HEK293T (cell line): ENCODE results near the gene SCYGR6.
A peak's percentile ranks its signal among the peaks of the same experiment; 100 is the strongest.
"Not testable (repeated sequence)": the region's sequence is repeated elsewhere in the genome, so short reads cannot be mapped to it uniquely, and the experiment has no call there.

Experiments
- CTCF ChIA-PET: fragments of 350-600 bp; formaldehyde crosslinking; extraction: SDS; loops from one replicate; lab custom pipeline; 2021; ENCODE audit warnings: antibody characterized with exemption, inconsistent platforms; lab: Yijun Ruan, JAX
- POLR2A ChIA-PET: fragments of 350-600 bp; formaldehyde crosslinking; extraction: SDS; loops from one replicate; lab custom pipeline; 2020; ENCODE audit warnings: antibody characterized with exemption, inconsistent platforms; lab: Yijun Ruan, JAX
- DNase-seq: peaks from one replicate; pipeline ENCODE4 v3.0.0; 2012; ENCODE audit warnings: mixed read lengths; ENCODE audit errors: extremely low spot score
- ARNT ChIP-seq: fragments of 450-650 bp; IDR thresholded peaks from 2 replicates; pipeline ENCODE4 v1.6.1; 2017; ENCODE audit warnings: mild to moderate bottlenecking
- BHLHE40 ChIP-seq: fragments of 450-650 bp; IDR thresholded peaks from 2 replicates; pipeline ENCODE4 v1.6.1; 2016; ENCODE audit warnings: mild to moderate bottlenecking, moderate library complexity, borderline replicate concordance
- CTBP1 ChIP-seq: fragments of 450-650 bp; IDR thresholded peaks from 2 replicates; pipeline ENCODE4 v1.6.1; 2016; ENCODE audit warnings: borderline replicate concordance
- ELF4 ChIP-seq: fragments of 450-650 bp; IDR thresholded peaks from 2 replicates; pipeline ENCODE4 v1.6.1; 2017; ENCODE audit warnings: antibody characterized with exemption
- FOXA1 ChIP-seq: fragments of 450-650 bp; IDR thresholded peaks from 2 replicates; pipeline ENCODE4 v1.6.1; 2016; ENCODE audit warnings: mild to moderate bottlenecking
- FOXK2 ChIP-seq: fragments of 450-650 bp; IDR thresholded peaks from 2 replicates; pipeline ENCODE4 v1.6.1; 2016; ENCODE audit warnings: mild to moderate bottlenecking
- FOXM1 ChIP-seq: fragments of 450-650 bp; IDR thresholded peaks from 2 replicates; pipeline ENCODE4 v1.6.1; 2017; ENCODE audit warnings: mild to moderate bottlenecking, borderline replicate concordance
- HDGF ChIP-seq: fragments of 450-650 bp; IDR thresholded peaks from 2 replicates; pipeline ENCODE4 v1.6.1; 2017; ENCODE audit warnings: antibody characterized with exemption, borderline replicate concordance
- L3MBTL2 ChIP-seq: fragments of 450-650 bp; conservative IDR thresholded peaks from 2 replicates; pipeline ENCODE4 v1.6.1; 2016; ENCODE audit warnings: mild to moderate bottlenecking
- LEF1 ChIP-seq: fragments of 450-650 bp; IDR thresholded peaks from 2 replicates; pipeline ENCODE4 v1.6.1; 2017; ENCODE audit warnings: mild to moderate bottlenecking, borderline replicate concordance
- NFRKB ChIP-seq: fragments of 450-650 bp; IDR thresholded peaks from 2 replicates; pipeline ENCODE4 v1.6.1; 2016; ENCODE audit warnings: mild to moderate bottlenecking, moderate library complexity
- PKNOX1 ChIP-seq: fragments of 450-650 bp; IDR thresholded peaks from 2 replicates; pipeline ENCODE4 v1.6.1; 2016
- SP1 ChIP-seq: fragments of 450-650 bp; IDR thresholded peaks from 2 replicates; pipeline ENCODE4 v1.6.1; 2017
- SUZ12 ChIP-seq: fragments of 450-650 bp; IDR thresholded peaks from 2 replicates; pipeline ENCODE4 v1.6.1; 2016; ENCODE audit warnings: mild to moderate bottlenecking
- TARDBP ChIP-seq: fragments of 450-650 bp; IDR thresholded peaks from 2 replicates; pipeline ENCODE4 v1.6.1; 2016
- ZNF384 ChIP-seq: fragments of 450-650 bp; IDR thresholded peaks from 2 replicates; pipeline ENCODE4 v1.6.1; 2016

Gene SCYGR6

GRCh38 chr2:227765788-227766372, 41.3 kb upstream of the SCYGR6 start:
- CTCF ChIA-PET, result interaction anchor here (0.6 to 2.7 kb wide), 14 partner anchors 18 to 632 kb away, joined by 3 to 28 read pairs (median 4); no protein-coding TSS in a partner anchor
- DNase-seq, result no peak
- POLR2A ChIA-PET, result interaction anchor here (1.1 kb wide), 1 partner anchor 107 kb away, joined by 3 read pairs; no protein-coding TSS in a partner anchor
- no peak for TF ChIP-seq NFRKB

- TF ChIP-seq SUZ12, result no peak
- TF ChIP-seq BHLHE40, result no peak
- TF ChIP-seq CTBP1, result no peak
- no peak for TF ChIP-seq LEF1
- TF ChIP-seq HDGF, result no peak
- no peak for TF ChIP-seq SP1
- TF ChIP-seq L3MBTL2, result no peak
- TF ChIP-seq ARNT, result no peak
- no peak for TF ChIP-seq FOXA1
- no peak for TF ChIP-seq ELF4
- TF ChIP-seq PKNOX1, result no peak
- no peak for TF ChIP-seq NFRKB
- POLR2A ChIA-PET, result no interaction called here
- no peak for DNase-seq
- CTCF ChIA-PET, result interaction anchor here (0.7 to 3.3 kb wide), 2 partner anchors 104 to 630 kb away, joined by 3 to 14 read pairs; no protein-coding TSS in a partner anchor
Measured at GRCh38 chr2:227761740-227762476, 37.4 kb upstream of the SCYGR6 start.

- no peak for DNase-seq
- POLR2A ChIA-PET, result no interaction called here
- CTCF ChIA-PET, result interaction anchor here (0.6 to 3.3 kb wide), 2 partner anchors 102 to 947 kb away, joined by 4 to 14 read pairs; no protein-coding TSS in a partner anchor
- TF ChIP-seq SP1 (no peak), BHLHE40 (no peak), FOXA1 (no peak), PKNOX1 (no peak), L3MBTL2 (no peak), CTBP1 (no peak), ZNF384 (no peak), SUZ12 (no peak), FOXM1 (no peak), ELF4 (no peak), TARDBP (no peak), ARNT (no peak), HDGF (no peak)
Measured at GRCh38 chr2:227759411-227760118, 35.0 kb upstream of the SCYGR6 start.

GRCh38 chr2:227756261-227756660, 31.7 kb upstream of the SCYGR6 start:
- DNase-seq, POLR2A ChIA-PET: not testable (repeated sequence)
- CTCF ChIA-PET, result interaction anchor here (1.0 kb wide), 1 partner anchor 98 kb away, joined by 4 read pairs; no protein-coding TSS in a partner anchor

- TF ChIP-seq CTBP1 (no peak), FOXA1 (no peak), NFRKB (no peak), LEF1 (no peak), ZNF384 (no peak), SUZ12 (no peak), L3MBTL2 (no peak), PKNOX1 (no peak), HDGF (no peak), FOXK2 (no peak), ELF4 (no peak), BHLHE40 (no peak), ARNT (no peak), TARDBP (no peak)
- CTCF ChIA-PET, result interaction anchor here (1.2 kb wide), 1 partner anchor 17 kb away, joined by 3 read pairs; no protein-coding TSS in a partner anchor
- DNase-seq, result peak; percentile 61
- POLR2A ChIA-PET, result no interaction called here
Measured at GRCh38 chr2:227748079-227748478, 23.5 kb upstream of the SCYGR6 start.

- TF ChIP-seq LEF1, result no peak
- DNase-seq, result no peak
- ChIA-PET POLR2A (no interaction called here), CTCF (interaction anchor here (0.6 kb wide), 1 partner anchor 261 kb away, joined by 4 read pairs; no protein-coding TSS in a partner anchor)
Measured at GRCh38 chr2:227745594-227745993, 21.0 kb upstream of the SCYGR6 start, which contains the start of gene SCYGR8. TSS of gene SCYGR8 (plus strand) at chr2:227745894. CDS start at chr2:227745894, 0 bp downstream.
